GM19324 (cell line): ENCODE data around the gene PDCD4.

Experiments used
- ATAC-seq: cut with Tn5 transposase; IDR thresholded peaks from one replicate; pipeline ENCODE4 v1.9.1; 2021; ENCODE audit warnings: mild to moderate bottlenecking, moderate library complexity; ENCODE audit not compliant: unreplicated experiment, low FRiP score

The PDCD4 gene

DNA sequence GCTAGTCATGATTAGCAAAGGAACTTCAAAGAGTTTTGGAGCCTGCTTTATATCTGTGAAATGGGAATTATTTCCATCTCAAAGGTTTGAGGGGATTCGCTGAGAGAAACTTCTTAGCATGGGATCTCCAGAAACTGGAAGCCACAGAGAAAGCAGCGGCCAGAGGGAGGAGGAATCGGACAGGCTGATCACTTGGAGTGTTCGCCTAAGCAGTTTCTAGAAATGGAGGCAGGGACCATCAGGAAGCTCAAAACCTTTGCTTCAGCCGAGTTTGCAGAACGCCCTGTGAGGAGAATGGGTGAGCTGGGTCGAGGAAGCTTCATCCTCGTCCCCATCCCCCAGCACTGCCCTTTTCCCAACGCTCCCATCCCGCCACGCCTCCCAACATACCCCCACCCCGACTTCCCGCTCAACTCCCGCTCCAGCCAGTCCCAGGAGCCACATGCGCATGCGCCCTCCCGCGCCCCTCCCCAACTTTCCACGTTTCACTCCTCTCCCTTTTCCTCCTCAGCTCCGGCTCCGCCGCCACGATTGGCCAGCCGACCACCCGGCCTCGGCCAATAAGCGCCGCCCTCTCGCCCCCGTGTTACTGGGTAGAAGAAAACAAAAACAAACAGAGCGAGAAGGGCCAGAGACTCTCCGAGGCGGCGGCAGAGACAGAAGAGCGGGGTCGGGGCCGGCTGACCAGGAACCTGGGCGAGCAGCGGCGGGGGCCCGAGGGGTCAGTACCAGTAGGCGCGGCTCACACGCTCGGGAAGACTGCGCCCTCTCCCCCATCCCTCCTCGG lies at the start of gene PDCD4:
Gene PDCD4 (plus strand): TSS at position 631 of the 787 bp plus-strand sequence. CDS start 4,100 bp downstream, outside the sequence.
- peak; percentile 76 for ATAC-seq

DNA sequence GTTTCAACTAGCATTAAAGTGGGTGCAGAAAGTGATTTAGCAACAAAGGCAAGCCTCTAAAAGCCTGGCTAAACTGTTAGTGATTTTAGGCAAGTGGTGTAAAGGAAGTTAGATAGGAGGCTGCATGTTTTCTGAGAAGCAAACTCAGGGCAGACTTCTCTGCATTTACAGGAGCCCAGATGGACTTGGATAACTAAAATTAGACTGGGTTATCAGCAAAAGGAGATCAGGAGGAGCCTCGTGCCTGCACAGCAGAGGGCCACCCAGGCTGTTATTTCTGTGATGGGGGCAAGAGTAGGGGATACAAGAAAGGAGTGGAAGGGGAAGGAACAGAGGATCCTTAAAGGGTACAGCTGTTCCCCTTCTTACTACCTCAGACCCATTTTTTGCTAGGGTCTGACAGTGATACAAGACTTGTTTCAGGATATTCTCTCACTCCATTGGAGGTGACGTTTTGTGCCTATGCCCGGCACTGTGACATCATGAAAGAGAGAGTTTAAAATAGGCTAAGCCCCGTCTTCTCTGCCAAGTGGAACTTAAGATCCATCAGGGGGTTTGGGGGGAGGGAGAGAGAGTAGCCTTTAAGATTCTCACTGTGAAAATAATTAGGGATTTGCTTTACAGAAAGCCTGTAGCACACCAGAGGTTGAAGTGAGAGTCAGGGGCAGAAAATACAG lies 49.6 kb upstream of the PDCD4 start:
- no peak for ATAC-seq

DNA sequence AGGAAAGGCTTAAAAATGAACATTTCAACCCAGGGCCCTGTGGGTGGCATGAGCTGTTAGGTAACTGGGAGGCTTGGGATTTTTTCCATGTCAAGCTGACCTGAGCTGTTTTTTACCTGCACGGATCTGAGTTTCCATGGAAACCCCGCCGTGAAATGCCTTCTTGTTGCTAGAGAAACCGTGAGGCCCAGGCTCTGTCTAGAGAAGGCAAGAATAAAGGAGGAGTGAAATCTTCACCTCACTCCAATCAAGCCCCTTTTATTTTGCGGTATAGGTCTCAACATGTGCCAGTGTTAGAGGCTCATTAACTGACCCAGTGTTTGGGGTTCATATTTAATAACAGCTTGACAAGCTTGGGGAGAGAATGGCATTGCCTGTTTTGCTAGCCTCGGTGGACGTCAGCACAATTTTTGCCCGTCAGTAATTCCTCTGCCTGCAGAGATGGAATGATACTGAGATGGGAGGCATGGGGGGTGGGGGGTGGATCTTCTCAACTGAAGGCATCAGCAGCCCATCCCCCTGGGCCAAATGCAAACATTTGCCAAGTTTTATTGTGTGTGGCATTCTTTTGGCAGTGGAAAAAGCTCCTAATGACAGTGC lies 48.9 kb upstream of the PDCD4 start:
- ATAC-seq: no peak

DNA sequence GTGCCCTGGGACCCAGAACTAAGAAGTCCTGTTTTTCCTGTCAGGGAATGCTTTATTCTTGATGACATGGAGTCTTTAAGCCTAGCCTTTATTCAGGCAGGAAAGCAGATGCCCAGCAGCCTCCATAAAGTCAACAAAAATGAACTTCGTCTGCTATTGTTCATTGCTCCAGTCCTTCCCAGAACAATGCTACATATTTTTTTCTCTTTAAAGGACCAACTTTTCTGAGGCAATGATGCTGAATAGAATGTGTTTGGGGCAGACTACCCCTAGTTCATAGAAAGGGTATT lies 47.6 kb upstream of the PDCD4 start:
- ATAC-seq: no peak

DNA sequence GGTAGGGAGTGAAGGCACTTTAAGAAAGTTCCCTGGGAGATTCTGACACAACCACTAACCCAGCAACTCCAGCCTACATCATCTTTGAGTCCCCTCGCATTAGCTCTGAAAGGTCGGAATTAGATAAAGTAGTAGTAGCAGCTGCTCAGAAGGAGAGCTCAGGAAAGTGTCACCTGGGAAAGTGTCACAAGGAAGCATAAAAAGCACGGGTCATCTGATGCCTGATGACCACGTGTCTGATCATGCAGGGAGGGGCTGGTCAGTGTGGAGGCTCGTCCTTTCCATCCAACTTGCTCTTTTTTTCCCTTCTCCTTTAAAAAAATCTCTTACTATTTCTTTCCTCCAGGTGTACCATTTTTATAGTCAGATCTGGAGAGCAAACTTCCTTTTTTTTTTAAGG lies 47.1 kb upstream of the PDCD4 start:
- ATAC-seq: no peak

DNA sequence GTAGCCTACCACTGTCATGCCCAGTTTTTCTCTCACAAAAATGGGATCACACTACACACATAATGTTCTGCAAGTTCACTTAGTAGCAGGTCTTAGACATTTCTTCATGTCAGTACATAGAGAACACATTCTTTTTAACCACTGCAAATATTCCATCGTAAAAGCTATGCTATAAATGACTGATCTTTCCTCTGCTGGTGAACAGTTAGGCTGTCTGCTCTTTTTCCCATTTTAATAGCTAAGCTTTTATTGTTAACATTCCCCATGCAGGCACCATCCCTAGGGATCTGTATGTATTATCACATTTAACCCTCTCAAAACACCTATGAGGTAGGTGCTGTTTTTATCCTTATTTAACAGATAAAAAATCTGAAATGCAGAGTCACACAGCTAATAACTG lies 46.2 kb upstream of the PDCD4 start:
- ATAC-seq: no peak

DNA sequence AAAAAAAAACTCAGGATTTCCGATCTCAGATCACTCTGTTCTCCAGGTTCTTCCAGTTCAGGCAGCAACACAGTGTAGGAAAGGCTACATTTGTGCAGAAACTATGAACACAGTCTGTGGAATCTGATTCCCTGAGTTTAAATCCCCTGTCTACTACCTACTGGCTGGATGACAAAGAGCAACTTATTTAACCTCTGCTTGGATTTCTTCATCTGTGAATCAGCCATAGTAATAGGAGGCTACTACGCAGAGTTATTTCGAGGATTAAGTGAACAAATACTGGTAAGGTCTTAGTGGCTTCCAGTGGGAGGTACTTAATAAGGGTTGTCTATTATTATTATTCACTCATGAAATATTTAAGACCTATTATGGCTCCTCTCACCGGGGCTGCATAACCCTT lies 44.3 kb upstream of the PDCD4 start:
- ATAC-seq: no peak

DNA sequence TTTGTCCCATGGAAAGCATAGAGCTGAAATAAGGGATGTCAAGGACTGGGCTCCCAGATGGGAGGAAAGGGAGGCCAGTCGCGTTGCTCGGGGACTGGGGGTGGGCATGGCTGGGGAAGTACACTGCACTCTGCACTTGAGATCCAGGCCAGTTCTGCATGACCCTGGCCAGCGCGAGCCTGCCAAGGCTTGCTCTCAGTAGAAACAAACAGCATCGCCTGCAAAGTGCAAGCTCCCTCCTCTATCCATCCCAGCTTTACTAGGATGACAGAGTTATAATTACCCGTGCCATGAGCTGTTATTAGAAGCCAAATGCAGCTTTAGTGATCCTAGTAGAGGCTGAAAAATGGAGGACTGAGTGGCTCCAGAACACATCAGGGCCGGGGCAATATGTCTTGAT lies 43.9 kb upstream of the PDCD4 start:
- ATAC-seq: no peak

DNA sequence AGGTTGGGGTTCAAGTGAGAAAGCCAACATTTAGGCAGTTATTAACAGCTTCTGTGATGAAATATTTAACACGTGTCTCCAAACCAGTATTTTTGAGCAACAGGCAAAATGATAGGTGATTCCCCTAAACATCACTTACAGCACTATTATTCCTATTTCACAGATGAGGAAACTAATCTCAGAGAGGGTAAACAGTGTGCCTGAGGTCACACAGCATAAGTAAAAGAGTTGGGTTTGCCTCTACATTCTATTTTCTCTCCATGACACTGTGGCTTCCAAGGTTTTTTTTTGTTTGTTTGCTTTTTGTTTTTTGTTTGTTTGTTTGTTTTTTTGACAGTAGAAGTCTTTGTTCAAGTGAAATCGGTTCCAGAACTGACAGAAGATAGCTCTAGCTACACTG lies 43.2 kb upstream of the PDCD4 start:
- no peak for ATAC-seq

DNA sequence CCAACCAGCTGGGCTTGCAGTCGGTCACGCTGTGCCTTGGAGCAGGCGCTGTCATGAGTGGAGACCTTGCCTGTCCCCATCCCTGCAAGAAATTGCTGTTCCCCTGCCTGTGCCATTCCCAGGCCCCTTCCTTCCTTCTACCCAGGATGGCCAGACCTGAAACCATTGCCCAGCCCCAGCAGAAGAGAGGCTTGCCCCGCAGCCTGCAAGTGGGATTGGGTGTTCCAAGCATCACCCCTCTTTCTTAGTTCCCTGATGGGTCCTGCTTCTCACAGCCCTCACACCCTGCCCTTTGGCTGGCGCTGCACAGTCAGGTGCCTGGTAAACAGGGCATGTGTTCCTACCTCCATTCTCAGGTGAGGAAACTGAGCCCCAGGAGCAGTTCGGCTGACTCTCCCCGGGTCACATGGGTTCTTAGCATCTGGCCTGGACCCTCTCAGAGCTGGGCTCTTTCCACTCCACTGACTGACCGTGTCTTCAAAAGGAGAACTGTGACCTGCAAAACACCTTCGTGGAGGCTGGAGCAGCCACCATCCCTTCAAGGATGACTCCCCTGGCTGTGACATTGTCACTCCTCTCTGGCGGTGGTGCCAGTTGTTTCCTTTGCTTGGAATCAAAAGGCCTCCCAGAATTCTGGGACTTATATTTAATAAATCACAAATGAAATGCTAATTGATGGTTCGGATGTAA lies 41.9 kb upstream of the PDCD4 start:
- ATAC-seq: no peak

DNA sequence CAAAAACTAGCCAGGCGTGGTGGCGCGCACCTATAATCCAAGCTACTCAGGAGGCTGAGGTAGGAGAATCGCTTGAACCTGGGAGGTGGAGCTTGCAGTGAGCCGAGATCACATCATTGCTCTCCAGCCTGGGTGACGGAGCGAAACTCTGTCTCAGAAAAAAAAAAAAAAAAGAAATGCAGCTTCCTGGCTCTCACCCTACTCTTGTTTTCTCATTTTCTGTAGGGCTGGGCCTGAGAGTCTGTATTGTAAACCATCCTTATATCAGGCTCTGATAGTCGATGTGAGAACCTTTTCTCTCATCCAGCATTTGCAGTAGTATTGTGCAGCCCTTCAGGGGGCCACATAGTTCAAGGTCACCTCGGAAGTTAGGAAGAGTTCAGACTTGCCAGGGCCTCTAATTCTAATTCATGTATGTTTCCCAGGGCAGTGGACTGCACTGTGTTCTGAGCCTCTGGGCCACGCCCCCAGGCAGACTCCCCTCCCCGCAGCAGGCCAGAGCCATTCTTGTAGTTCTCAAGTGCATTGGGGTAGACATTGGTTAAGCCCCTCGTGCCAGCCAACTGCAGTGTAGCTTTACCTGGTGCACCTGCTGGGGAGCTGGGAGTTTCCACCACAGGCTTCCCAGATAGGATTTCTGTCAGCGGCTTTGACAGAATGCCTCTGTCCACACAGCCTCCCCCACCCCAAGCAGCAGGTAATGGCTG lies 38.3 kb upstream of the PDCD4 start:
- ATAC-seq: no peak

DNA sequence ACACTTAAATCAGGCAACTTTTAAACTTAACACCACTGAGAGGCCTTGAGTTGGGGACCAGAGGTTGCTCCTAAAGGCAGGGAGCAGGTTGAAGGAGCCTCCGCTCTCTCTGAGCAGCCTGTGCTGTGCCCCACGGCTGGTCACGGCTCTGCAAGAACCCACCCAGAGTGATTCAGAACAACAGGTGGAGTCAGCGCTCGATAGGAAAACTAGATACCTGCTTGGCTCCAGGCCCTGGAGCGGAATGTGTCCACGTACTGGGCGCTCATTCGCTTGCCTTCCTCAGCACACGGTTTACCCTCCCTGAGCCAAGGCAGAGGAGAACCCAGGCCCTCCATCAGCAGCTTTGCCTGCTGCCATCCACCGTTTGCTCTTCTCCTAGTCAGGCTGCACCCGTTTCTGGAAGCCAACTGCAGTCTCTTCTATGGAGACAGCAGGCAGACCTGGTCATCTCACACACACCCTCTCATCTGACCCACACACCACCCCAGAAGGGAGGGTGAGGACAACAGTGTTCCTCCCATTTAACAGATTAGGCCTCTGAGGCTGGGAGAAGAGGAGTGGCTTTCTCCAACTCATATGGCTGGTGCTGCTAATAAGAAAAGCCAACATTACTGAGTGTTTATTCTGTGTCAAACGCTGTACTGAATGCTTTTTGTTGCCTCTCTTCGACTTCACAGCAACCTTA lies 37.6 kb upstream of the PDCD4 start:
- no peak for ATAC-seq

DNA sequence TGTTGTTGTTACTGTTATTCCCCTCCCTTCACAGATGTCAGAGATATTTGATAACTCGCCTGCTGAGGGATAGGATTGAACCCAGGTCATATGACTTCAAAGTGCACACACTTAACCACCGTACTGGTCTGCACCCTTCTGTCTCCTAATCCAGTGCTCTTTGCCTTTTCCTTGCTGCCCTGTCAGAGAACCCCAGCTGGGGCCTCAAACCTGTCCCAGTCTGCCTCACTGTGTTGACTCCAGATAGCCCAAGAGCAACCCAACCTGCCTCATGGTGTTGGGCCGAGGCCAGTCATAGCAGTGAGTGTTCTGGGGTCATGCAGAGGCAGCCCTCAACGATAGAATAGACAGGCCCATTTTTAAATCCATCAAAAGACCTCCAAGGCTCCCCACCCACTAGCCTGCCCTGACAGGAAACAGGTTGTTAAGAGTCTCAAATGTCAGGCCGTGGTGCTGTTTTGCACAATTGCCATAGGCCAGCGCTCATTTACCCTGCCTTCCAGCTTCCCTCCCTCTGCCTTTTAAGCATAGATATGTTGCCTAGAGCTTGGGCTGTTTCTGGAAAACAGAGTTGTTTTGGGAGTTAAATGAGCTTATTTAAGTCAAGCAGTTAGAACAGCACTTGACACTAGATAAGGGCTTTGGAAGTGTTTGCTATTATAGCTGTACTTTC lies 37.0 kb upstream of the PDCD4 start:
- ATAC-seq: no peak

DNA sequence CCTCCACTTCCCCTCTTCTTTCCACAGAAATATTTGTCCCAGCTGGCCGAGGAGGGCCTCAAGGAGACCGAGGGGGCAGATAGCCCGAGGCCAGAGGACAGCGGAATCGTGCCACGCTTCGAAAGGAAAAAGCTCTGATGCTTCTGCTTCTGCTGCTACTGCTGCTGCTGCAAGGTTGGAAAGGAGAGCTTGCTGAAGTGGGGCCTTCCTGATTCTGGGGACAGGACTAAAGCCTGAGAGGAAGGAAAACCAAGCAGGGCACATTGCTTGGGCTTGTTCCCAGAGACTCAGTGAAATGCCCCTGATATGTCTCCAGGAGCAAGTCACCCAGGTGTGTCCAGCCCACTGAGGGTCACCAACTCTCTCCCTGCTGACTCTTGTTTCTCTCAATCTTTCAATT lies 35.9 kb upstream of the PDCD4 start:
- no peak for ATAC-seq

DNA sequence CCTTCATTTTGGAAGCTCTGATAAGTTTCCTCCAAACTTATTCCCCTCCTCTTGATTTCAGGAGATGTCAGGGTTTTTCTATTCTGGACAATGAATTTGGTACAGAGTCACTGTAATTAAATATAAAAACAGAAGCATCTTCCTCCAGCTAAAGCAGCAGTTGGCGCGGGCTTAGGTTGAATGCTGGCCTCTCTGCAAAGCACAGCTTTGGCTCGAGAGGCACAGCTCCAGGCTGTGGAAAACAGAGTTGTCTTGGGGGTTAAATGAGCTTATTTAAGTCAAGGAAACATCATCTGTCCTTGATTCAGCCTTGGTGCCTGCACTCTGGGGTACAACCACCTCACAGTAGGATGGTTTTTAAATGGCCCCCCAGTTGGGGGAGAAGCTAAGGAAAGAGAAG lies 35.0 kb upstream of the PDCD4 start:
- ATAC-seq: no peak

DNA sequence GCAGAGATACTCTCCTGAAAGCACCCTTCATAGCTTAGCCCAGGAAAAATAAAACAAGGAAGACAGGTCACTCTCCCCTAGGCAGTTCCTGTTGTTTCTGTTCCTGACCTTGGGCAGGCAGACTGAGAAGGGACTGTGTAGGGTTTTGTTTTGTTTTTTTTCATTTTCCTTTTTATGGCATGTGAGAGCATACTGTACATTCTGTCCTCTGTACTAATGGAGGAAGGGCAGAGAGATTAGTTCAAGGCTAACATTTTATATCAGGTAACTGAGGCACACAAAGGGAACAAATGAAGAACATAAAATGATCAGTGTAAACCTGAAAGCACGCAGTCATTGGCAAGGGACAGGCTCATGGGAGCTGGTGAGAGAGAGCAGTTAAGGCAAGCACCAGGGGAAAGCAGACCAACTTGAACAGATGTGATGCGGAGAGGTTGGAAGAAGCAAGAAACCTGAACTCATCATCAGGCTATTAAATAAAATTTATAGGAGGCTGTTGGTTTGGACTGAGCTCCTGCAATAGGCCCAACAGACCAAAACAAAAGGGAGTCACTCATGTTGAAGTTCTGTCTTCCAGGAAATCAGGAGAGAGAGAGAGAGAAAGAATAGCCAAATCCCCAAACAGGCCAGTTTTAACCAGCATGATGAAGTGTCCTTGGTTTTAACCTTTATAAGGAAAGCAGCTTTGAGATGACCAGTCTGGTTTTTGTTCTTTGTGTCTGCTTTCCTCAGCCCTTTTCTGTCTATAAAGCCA lies 34.1 kb upstream of the PDCD4 start:
- no peak for ATAC-seq

DNA sequence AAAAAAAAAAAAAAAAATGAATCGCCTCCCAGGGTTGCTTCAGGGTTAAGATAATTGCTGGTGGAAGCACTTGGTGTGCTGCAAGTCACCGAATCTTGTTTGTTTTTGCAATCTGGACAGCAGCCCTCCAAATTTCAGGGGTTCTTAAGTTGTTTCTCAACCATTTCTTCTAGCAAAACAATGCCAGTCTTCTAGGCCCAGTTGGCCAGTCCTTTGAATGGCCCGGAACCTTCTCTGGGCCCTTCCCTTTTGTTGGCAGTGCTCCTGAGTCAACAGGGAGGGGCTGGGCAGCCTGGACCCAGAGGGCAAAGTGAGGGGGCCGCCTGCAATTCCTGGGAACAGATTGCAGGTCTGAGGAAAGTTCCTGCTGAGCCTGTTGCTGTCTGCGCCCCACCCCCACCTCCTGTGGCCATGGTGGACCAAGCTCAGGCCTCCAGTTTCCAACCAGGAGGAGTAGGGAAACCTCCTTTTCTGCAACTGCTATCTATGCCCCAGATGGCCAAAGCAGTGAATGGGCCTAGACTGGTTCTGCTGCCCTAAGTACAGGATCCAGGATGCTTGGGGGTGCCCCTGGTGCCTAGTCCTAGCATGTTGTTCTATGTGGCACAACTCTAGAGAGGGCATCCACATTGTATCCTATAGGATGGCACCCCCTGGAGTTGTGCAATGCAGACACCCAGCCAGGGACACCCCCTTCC lies 31.4 kb upstream of the PDCD4 start:
- no peak for ATAC-seq

DNA sequence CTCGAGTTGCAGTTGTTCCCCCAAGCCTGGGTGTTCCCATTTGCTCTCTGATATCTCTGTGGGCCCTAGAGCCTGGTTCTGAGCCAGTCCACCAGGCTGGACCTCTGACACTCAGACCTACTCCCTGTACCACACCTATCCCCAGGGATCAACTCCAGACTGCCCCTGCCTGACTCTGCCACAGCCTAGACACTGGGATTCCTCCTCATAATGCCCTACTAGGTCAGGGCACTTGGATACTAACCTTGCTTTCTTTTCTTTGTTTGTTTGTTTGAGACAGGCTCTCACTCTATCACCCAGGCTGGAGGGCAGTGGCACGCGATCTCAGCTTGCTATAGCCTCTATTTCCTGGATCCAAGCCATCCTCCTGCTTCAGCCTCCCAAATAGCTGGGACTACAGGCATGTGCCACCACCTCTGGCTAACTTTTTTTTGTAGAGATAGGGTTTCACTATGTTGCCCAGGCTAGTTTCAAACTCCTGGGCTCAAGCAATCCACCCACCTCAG lies 30.8 kb upstream of the PDCD4 start:
- no peak for ATAC-seq
